ENCODE measurements around the gene SMAD9.

The SMAD9 gene

GRCh38 chr13:36819739-36820090 is 100.3 kb downstream of the SMAD9 start:
- DNase-seq: peak in 14 of 58 donors; percentile 4 to 49 (median 28)

- DNase-seq: peak; percentile 45 to 93 (median 83)
These were observed 101.0 kb downstream of the SMAD9 start, which contains the start of gene RFXAP for GRCh38 chr13:36818804-36819738. RFXAP (plus strand) TSS chr13:36819222; CDS start chr13:36819358, 136 bp downstream.

DNA sequence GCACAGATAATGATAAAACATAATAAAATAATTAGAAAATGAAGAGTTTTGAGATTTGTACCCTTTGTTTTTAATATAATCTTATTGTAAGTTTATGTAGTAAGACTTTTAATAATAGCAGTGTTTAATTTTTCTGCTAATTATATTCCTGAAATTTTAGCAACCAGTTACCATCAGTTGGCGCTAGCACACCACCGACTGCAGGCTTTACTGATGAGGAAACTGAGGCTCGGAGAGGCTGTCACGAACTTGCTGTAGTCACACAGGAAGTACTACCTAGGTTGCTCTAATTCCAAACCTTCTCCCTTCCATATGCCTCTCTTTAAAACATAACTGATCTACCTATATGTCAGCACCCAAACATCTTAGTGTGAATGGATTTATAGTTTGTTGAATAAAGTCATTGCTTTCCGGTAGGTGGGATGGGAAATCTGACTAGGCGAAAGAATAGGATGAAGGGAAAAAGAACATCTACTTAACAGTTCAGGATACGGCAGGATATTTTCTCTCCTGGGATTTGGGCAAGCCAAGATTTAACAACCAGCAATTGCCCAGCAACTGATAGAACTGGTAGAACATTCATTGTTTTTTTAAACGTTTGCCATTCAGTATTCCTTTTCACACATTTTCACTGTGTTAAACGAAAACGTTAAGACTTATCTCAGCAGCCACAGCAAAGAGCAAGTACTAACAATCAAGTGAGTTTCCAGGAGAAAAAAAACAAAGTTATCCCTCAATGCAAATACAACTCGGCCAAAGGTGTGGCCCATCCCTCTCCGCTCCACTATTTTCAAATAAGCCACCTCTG is 101.8 kb downstream of the SMAD9 start:
- peak in 1 of 58 donors; percentile 28 for DNase-seq

DNA sequence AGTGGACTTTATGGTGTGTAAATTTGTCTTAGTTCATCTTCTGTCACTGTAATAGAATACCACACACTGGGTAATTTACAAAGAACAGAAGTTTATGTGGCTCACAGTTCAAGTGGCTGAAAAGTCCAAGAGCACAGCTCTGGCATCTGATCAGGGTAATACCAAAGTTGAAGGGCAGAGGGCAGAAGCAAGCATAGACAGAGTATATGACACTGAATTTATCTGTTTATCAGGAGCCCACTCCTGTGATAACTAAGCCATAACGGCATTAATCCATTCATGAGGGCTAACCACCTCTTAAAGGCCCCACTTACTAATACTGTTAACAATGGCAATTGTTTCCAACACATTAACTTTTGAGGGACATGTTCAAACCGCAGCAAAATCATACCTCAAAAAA is 105.0 kb downstream of the SMAD9 start:
- DNase-seq: no peak

GRCh38 chr13:36814465-36814864 is 105.6 kb downstream of the SMAD9 start:
- DNase-seq: no peak

GRCh38 chr13:36813225-36813624 is 106.8 kb downstream of the SMAD9 start:
- DNase-seq: no peak

DNA sequence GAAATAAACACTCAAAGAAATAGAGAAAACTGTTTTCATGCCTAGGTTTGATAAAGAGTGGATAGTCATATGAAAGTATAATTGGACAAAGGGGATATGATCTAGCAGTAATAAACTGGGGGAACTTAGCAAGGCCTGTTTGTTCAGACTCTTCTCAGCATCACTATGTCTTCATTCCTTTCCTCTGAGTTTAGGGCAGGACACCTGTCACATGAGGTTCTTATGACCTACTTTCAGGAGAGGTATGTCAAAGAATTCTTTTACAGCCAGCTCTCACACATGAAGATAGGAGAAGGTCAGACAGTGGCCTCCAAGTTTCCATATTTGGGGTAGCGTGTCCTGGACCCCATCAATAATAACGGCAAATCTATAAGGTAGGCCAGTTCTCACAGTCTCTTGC is 112.4 kb downstream of the SMAD9 start:
- DNase-seq: no peak

GRCh38 chr13:36806102-36806501 is 113.9 kb downstream of the SMAD9 start:
- no peak for DNase-seq

DNA sequence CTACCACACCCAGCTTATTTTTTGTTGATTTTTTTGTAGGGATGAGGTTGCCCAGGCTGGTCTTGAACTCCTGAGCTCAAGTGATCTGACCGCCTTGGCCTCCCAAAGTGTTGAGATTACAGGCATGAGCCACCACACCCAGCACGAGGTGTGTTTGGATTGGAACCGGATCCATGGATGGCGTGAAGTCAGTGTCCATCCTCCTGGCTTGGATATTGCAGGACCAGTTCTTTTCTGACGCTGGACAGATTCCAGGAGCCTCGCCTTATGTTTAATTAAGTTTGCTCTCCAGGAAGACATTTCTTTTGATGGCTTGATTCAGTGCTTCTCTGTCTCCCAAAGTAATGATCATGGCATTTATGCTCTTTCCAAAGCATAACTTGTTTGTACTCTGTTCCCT is 115.5 kb downstream of the SMAD9 start:
- DNase-seq: no peak

GRCh38 chr13:36801035-36801434 is 119.0 kb downstream of the SMAD9 start:
- no peak for DNase-seq

GRCh38 chr13:36796052-36796451 is 124.0 kb downstream of the SMAD9 start:
- no peak for DNase-seq

- no peak for DNase-seq
These were observed 124.6 kb downstream of the SMAD9 start for GRCh38 chr13:36795463-36795862.

All from anterior cingulate cortex (tissue), 58 donors.